Adrenal gland (tissue), 5 donors: ENCODE measurements around the gene PPP2R2D.

ENCODE experiments used
- POLR2A ChIP-seq, 2 donors: fragments of 450-650 bp; IDR thresholded peaks; one replicate each; pipeline ENCODE4 v1.6.1; 2017; ENCODE audit warnings: antibody characterized with exemption in 2 of 2, mild to moderate bottlenecking in 2 of 2, moderate library complexity in 1 of 2
- TF ChIP-seq, protein P1 (sequence below), 6 experiments: fragments of 450-650 bp in 4 of 6; fragments of 200-600 bp in 2 of 6; sonication (generic) in 1 of 6; IDR thresholded peaks; 1 replicate in 5 of 6; 2 replicates in 1 of 6; pipeline versions ENCODE4 v1.5.1 to v1.8.0; 2016 to 2021; ENCODE audit warnings: antibody characterized with exemption in 6 of 6, mild to moderate bottlenecking in 2 of 6, moderate library complexity in 1 of 6
- donor health status: DM: no; HTN: no; CAD: no.

DNA sequence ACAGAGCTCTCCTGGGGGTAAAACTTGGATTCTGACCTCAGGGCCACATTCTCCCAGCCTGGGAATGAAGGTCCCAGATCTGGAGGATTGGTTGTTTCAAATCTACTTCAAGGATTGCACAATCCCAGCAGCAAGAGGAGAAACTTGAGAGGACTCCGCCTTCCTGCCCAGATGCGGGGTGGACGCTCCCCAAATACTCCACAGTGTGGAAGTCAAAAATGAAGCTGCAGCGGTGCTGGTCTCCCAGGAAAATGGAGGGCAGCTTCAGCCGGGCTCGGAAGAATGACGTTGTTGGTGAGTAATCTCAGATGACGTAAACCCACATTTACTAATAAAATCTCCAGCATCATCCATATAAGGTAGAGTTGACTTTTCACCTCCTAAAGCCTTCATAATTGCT, 31.5 kb upstream of the PPP2R2D start:
- TF ChIP-seq, protein P1, sequence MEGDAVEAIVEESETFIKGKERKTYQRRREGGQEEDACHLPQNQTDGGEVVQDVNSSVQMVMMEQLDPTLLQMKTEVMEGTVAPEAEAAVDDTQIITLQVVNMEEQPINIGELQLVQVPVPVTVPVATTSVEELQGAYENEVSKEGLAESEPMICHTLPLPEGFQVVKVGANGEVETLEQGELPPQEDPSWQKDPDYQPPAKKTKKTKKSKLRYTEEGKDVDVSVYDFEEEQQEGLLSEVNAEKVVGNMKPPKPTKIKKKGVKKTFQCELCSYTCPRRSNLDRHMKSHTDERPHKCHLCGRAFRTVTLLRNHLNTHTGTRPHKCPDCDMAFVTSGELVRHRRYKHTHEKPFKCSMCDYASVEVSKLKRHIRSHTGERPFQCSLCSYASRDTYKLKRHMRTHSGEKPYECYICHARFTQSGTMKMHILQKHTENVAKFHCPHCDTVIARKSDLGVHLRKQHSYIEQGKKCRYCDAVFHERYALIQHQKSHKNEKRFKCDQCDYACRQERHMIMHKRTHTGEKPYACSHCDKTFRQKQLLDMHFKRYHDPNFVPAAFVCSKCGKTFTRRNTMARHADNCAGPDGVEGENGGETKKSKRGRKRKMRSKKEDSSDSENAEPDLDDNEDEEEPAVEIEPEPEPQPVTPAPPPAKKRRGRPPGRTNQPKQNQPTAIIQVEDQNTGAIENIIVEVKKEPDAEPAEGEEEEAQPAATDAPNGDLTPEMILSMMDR (IDR thresholded peaks at IDR 0.05) = no peak
- TF ChIP-seq POLR2A (IDR thresholded peaks at IDR 0.05) = no peak
